OCI-LY7 (cell line): ENCODE data around the gene EPS8L1. TPM values are rescaled to one million over a fixed set of nuclear protein-coding genes. Genes with fewer than 3 reads are reported as not detected.

Source experiments
- BruUV-seq: library from RNA; stranded (reverse); fragments of 400-500 nt; replicated peaks from 2 replicates; lab custom pipeline; 2021; lab: Mats Ljungman, UMichigan
- CTCF ChIA-PET: fragments of 300-600 bp; sonication (Branson Sonifier 250); formaldehyde crosslinking; loops from one replicate; lab custom pipeline; 2022; ENCODE audit warnings: antibody characterized with exemption; ENCODE audit not compliant: unreplicated experiment; lab: Charles Lee
- POLR2A ChIA-PET: fragments of 300-600 bp; sonication (Branson Sonifier 250); formaldehyde crosslinking; loops from one replicate; lab custom pipeline; 2022; ENCODE audit warnings: antibody characterized with exemption; lab: Charles Lee
- DNase-seq: peaks from one replicate; pipeline ENCODE4 v3.0.0-alpha.2; 2015; ENCODE audit warnings: low spot score
- H2AFZ ChIP-seq: fragments of 200-600 bp; sonication (generic), shearing (Covaris generic); 2 replicates; pipeline ENCODE4 v1.6.1; 2014; ENCODE audit warnings: mild to moderate bottlenecking, antibody characterized with exemption, low read length, moderate library complexity
- H3K27ac ChIP-seq: fragments of 200-600 bp; sonication (generic); 2 replicates; pipeline ENCODE4 v1.5.1; 2014; ENCODE audit warnings: mixed run types, low read depth, mild to moderate bottlenecking, moderate library complexity, low read length, inconsistent platforms; ENCODE audit not compliant: poor library complexity, severe bottlenecking
- H3K36me3 ChIP-seq: fragments of 200-600 bp; sonication (generic); 2 replicates; pipeline ENCODE4 v1.6.1; 2014; ENCODE audit warnings: mild to moderate bottlenecking, antibody characterized with exemption, low read length, moderate library complexity, mixed read lengths; ENCODE audit not compliant: insufficient read depth
- H3K4me1 ChIP-seq: fragments of 200-600 bp; sonication (generic); 2 replicates; pipeline ENCODE4 v1.5.1; 2014; ENCODE audit warnings: mild to moderate bottlenecking, low read length; ENCODE audit not compliant: insufficient read depth, poor library complexity, severe bottlenecking
- H3K4me2 ChIP-seq: fragments of 200-600 bp; sonication (generic); 2 replicates; pipeline ENCODE4 v1.6.1; 2014; ENCODE audit warnings: mild to moderate bottlenecking, low read length
- H3K4me3 ChIP-seq: fragments of 200-600 bp; sonication (generic); 2 replicates; pipeline ENCODE4 v1.5.1; 2014; ENCODE audit warnings: mild to moderate bottlenecking, low read depth, low read length; ENCODE audit not compliant: poor library complexity, severe bottlenecking
- H3K79me2 ChIP-seq: fragments of 200-600 bp; sonication (generic); 2 replicates; pipeline ENCODE4 v1.6.1; 2016; ENCODE audit warnings: low read depth, mild to moderate bottlenecking, low read length, moderate library complexity, mixed read lengths; ENCODE audit not compliant: insufficient read depth
- H3K9me2 ChIP-seq: fragments of 200-600 bp; sonication (generic); 2 replicates; pipeline ENCODE4 v1.6.1; 2016; ENCODE audit warnings: mild to moderate bottlenecking, low read length, mixed read lengths; ENCODE audit not compliant: insufficient read depth
- H3K9me3 ChIP-seq: fragments of 200-600 bp; sonication (generic); 2 replicates; pipeline ENCODE4 v1.6.1; 2014; ENCODE audit warnings: mild to moderate bottlenecking, mixed run types, low read length, mixed read lengths
- H4K20me1 ChIP-seq: fragments of 200-600 bp; sonication (generic); 2 replicates; pipeline ENCODE4 v1.6.1; 2014; ENCODE audit warnings: mild to moderate bottlenecking, antibody characterized with exemption, low read length, moderate library complexity, mixed read lengths; ENCODE audit not compliant: insufficient read depth
- EZH2phosphoT487 ChIP-seq: fragments of 200-600 bp; sonication (generic); IDR thresholded peaks from 2 replicates; pipeline ENCODE4 v1.6.1; 2018; ENCODE audit warnings: low read depth, borderline replicate concordance, mild to moderate bottlenecking, mixed run types, antibody characterized with exemption, low read length, moderate library complexity, mixed read lengths
- intact Hi-C: fragments of 100-400 bp; cut with micrococcal nuclease; formaldehyde crosslinking; loops from one replicate; pipeline ENCODE4 v1.10.0; 2022; ENCODE audit not compliant: unreplicated experiment
- total RNA-seq, 2 experiments: library from RNA; depleted of rRNA in 1 of 2; stranded (reverse); fragments of >200 nt in 1 of 2; shearing (Covaris generic) in 1 of 2; gene quantifications; 2 replicates each; pipeline ENCODE4 v1.2.3, GENCODE V29; 2014 to 2022
- TF ChIP-seq, protein P1 (sequence below): fragments of 200-600 bp; sonication (generic); conservative IDR thresholded peaks from 2 replicates; pipeline ENCODE4 v1.5.1; 2014; ENCODE audit warnings: mild to moderate bottlenecking, antibody characterized with exemption, low read length, moderate library complexity, mixed read lengths

Gene EPS8L1
- total RNA-seq, 2 experiments from 2014 or later, result 11.1 to 12.5 TPM

GRCh38 chr19:55041244-55041626, 34.4 kb upstream of the EPS8L1 start:
- Histone ChIP-seq H3K27ac (no peak overlapping the region), H3K4me3 (no peak overlapping the region), H3K9me2 (no peaks in the 10 kb centered on the region), H3K4me2 (no peak overlapping the region), H4K20me1 (no peaks in the 10 kb centered on the region), H3K4me1 (no peaks in the 10 kb centered on the region), H3K79me2 (no peaks in the 10 kb centered on the region), H2AFZ (no peak overlapping the region), H3K36me3 (peaks cover 43% of the 10 kb centered on the region), H3K9me3 (no peaks in the 10 kb centered on the region)
- no peak for DNase-seq
- ChIA-PET CTCF (no interaction called here), POLR2A (no interaction called here)
- intact Hi-C loops, result no loop called here
- TF ChIP-seq, protein P1, sequence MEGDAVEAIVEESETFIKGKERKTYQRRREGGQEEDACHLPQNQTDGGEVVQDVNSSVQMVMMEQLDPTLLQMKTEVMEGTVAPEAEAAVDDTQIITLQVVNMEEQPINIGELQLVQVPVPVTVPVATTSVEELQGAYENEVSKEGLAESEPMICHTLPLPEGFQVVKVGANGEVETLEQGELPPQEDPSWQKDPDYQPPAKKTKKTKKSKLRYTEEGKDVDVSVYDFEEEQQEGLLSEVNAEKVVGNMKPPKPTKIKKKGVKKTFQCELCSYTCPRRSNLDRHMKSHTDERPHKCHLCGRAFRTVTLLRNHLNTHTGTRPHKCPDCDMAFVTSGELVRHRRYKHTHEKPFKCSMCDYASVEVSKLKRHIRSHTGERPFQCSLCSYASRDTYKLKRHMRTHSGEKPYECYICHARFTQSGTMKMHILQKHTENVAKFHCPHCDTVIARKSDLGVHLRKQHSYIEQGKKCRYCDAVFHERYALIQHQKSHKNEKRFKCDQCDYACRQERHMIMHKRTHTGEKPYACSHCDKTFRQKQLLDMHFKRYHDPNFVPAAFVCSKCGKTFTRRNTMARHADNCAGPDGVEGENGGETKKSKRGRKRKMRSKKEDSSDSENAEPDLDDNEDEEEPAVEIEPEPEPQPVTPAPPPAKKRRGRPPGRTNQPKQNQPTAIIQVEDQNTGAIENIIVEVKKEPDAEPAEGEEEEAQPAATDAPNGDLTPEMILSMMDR, result no peak
- no peak for TF ChIP-seq EZH2phosphoT487
- BruUV-seq, result no TSS peak

DNA sequence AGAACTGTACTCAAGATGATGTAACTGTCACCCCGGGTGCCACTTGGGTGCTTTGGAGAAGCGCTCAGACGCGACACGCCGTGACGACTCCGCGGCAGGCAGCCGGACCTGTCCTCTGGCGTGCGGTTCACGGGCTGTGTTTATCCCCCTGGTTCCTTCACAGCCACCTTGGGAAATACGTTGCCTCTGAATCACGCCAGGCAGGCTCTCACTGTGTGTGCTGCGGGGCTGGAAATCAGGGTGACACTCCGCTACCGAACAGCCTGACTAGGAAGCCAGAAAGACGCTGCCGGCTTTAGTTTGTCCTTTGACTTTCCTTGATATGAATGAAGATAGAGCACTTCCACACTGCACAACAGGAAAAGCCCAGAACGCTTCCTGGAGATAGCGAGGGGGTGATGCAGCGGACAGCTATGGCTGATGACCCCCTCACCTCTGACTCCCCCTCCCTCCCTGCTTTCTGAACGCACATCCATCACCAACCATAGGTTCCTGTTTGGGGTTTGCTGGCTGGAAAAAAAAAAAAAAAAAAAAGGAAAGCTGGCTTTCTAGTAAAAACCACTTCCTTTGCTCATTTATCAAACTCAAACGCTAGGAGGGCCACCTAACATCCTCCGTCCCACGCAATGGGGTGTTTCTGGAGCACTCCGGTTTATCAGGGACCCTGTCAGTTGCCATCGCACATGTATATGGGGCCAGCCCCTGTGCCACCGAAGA, 33.9 kb upstream of the EPS8L1 start:
- no peak overlapping the region for H3K27ac ChIP-seq
- CTCF ChIA-PET, result no interaction called here
- no peaks in the 10 kb centered on the region for H3K79me2 ChIP-seq
- DNase-seq, result no peak
- no peak for TF ChIP-seq EZH2phosphoT487
- TF ChIP-seq, protein P1, result no peak
- TSS peak; percentile 59 for BruUV-seq
- H4K20me1 ChIP-seq, result no peaks in the 10 kb centered on the region
- intact Hi-C loops, result no loop called here
- no peaks in the 10 kb centered on the region for H3K9me2 ChIP-seq
- H3K4me2 ChIP-seq, result no peak overlapping the region
- no peak overlapping the region for H3K4me3 ChIP-seq
- H2AFZ ChIP-seq, result no peak overlapping the region
- H3K36me3 ChIP-seq, result peaks cover 48% of the 10 kb centered on the region
- H3K4me1 ChIP-seq, result no peaks in the 10 kb centered on the region
- POLR2A ChIA-PET, result no interaction called here
- H3K9me3 ChIP-seq, result no peaks in the 10 kb centered on the region

- Histone ChIP-seq H3K79me2 (no peaks in the 10 kb centered on the region), H3K4me2 (no peak overlapping the region), H3K4me1 (no peaks in the 10 kb centered on the region), H3K9me3 (no peaks in the 10 kb centered on the region), H3K9me2 (no peaks in the 10 kb centered on the region), H4K20me1 (no peaks in the 10 kb centered on the region), H3K27ac (no peak overlapping the region), H3K4me3 (no peak overlapping the region), H2AFZ (no peak overlapping the region), H3K36me3 (peaks cover 54% of the 10 kb centered on the region)
- TF ChIP-seq EZH2phosphoT487, result no peak
- TF ChIP-seq, protein P1, result no peak
- BruUV-seq, result no TSS peak
- DNase-seq, result no peak
- ChIA-PET POLR2A (no interaction called here), CTCF (no interaction called here)
- intact Hi-C loops, result no loop called here
Measured at GRCh38 chr19:55042344-55042678, 33.4 kb upstream of the EPS8L1 start.
